ENCODE results near the gene SOWAHC.

The SOWAHC gene

DNA sequence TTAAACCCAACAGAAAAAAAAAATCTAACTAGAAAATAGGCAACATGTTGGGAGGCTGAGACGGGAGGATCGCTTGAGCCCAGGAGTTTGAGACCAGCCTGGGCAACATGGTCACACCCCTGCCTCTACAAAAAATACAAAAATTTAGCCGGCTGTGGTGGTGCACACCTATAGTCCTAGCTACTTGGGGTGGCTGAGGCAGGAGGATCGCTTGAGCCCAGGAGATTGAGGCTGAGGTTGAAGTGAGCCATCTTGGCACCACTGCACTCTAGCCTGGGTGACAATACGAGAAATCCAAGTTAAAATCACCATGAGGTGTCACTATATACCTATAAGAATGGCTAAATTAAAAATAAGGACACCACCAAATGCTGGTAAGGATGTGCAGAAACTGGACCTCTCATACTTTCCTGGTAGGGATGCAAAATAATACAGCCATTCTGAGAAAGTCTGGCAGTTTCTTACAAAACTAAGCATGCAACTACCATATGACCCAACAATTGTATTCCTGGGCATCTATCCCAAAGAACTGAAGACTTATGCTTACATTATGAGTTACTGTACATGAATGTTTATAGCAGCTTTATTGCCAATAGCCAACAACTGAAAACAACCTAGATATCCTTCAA, 2.6 kb upstream of the SOWAHC start:
- no peaks in the 10 kb centered on the region for H3K4me1 ChIP-seq (ENCODE audit: insufficient read depth, low read length, severe bottlenecking)
- no peaks in the 10 kb centered on the region for H4K20me1 ChIP-seq (ENCODE audit: insufficient read depth, low read length)
- H3F3A ChIP-seq (ENCODE audit: insufficient read depth, low read length), result no peaks in the 10 kb centered on the region
- H3K4me2 ChIP-seq (ENCODE audit: low read length), result no peak overlapping the region
- no peaks in the 10 kb centered on the region for H3K79me2 ChIP-seq (ENCODE audit: insufficient read depth, low read length)
- H3K36me3 ChIP-seq (ENCODE audit: insufficient read depth, low read length), result no peaks in the 10 kb centered on the region
- H3K9me2 ChIP-seq (ENCODE audit: low read depth, low read length), result no peaks in the 10 kb centered on the region
- H3K9ac ChIP-seq (ENCODE audit: low read length), result no peak overlapping the region
- H3K9me3 ChIP-seq (ENCODE audit: low read length), result no peaks in the 10 kb centered on the region
- TF ChIP-seq CTCF (IDR thresholded peaks at IDR 0.05; ENCODE audit: low read length) (no peak), EZH2 (IDR thresholded peaks at IDR 0.05; ENCODE audit: borderline replicate concordance, low read length) (no peak)
- H2AFZ ChIP-seq (ENCODE audit: low read length), result no peak overlapping the region
- no peaks in the 10 kb centered on the region for H3K27me3 ChIP-seq (ENCODE audit: insufficient read depth, low read length)
- H3K27ac ChIP-seq (ENCODE audit: low read depth, low read length, poor library complexity, severe bottlenecking), result no peak overlapping the region
- H3K4me3 ChIP-seq (ENCODE audit: low read depth, low read length, poor library complexity, severe bottlenecking), result no peak overlapping the region

DNA sequence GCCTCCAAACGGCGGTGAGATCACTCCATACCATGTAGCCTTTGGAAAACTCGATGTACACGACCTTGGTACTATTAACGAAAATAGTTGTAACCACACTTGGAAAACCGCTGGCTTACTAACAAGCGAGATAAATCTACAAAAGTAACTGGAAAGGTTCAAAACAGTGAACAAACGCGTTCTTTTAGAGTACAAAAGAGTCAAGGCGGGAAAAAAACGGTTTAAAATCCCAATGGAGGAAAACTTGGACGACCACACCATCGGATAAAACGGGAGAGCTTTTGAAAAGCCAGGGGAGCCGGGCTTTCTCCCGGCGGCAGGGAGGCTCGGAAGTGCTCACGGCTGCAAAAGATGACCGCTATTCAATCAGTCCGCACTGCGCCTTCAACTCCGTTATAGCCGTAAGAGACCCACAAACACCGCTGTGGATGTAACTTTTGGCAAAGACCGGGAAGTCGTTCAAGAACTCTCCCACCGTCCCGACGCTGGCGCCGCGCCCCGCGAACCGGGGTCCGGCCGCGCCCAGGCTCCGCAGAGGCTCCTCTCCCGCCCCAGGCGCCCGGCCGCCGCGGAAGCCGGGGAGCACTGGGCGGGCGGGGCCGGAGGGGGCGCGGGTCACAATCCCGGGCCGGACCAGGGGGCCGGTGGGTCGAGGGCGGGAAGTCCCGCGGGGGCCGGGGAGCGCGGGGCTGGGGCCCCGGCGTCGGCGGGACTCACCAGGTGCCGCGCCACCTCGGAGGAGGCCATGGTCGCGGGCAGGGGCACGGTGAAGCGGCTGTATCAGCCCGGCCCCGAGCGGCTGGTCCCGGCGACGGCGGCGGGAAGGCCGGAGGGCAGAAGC, 863 bp upstream of the SOWAHC start:
- Histone ChIP-seq H3K4me2 (ENCODE audit: low read length) (no peak overlapping the region), H3K36me3 (ENCODE audit: insufficient read depth, low read length) (no peaks in the 10 kb centered on the region), H3K27me3 (ENCODE audit: insufficient read depth, low read length) (no peaks in the 10 kb centered on the region), H2AFZ (ENCODE audit: low read length) (no peak overlapping the region), H3K4me1 (ENCODE audit: insufficient read depth, low read length, severe bottlenecking) (no peaks in the 10 kb centered on the region), H3K4me3 (ENCODE audit: low read depth, low read length, poor library complexity, severe bottlenecking) (no peak overlapping the region), H3F3A (ENCODE audit: insufficient read depth, low read length) (no peaks in the 10 kb centered on the region), H3K9ac (ENCODE audit: low read length) (no peak overlapping the region), H3K9me2 (ENCODE audit: low read depth, low read length) (no peaks in the 10 kb centered on the region), H3K79me2 (ENCODE audit: insufficient read depth, low read length) (no peaks in the 10 kb centered on the region), H3K9me3 (ENCODE audit: low read length) (no peaks in the 10 kb centered on the region), H4K20me1 (ENCODE audit: insufficient read depth, low read length) (no peaks in the 10 kb centered on the region), H3K27ac (ENCODE audit: low read depth, low read length, poor library complexity, severe bottlenecking) (no peak overlapping the region)
- TF ChIP-seq EZH2 (IDR thresholded peaks at IDR 0.05; ENCODE audit: borderline replicate concordance, low read length) (no peak), CTCF (IDR thresholded peaks at IDR 0.05; ENCODE audit: low read length) (no peak)

GRCh38 chr2:109614715-109615636, 812 bp downstream of the SOWAHC start:
- no peak overlapping the region for H3K4me3 ChIP-seq (ENCODE audit: low read depth, low read length, poor library complexity, severe bottlenecking)
- no peaks in the 10 kb centered on the region for H3K4me1 ChIP-seq (ENCODE audit: insufficient read depth, low read length, severe bottlenecking)
- H3K27ac ChIP-seq (ENCODE audit: low read depth, low read length, poor library complexity, severe bottlenecking), result no peak overlapping the region
- no peaks in the 10 kb centered on the region for H3K79me2 ChIP-seq (ENCODE audit: insufficient read depth, low read length)
- H3K27me3 ChIP-seq (ENCODE audit: insufficient read depth, low read length), result no peaks in the 10 kb centered on the region
- H4K20me1 ChIP-seq (ENCODE audit: insufficient read depth, low read length), result no peaks in the 10 kb centered on the region
- no peaks in the 10 kb centered on the region for H3K9me3 ChIP-seq (ENCODE audit: low read length)
- H3K4me2 ChIP-seq (ENCODE audit: low read length), result no peak overlapping the region
- no peak overlapping the region for H3K9ac ChIP-seq (ENCODE audit: low read length)
- TF ChIP-seq CTCF (IDR thresholded peaks at IDR 0.05; ENCODE audit: low read length), result no peak
- no peak for TF ChIP-seq EZH2 (IDR thresholded peaks at IDR 0.05; ENCODE audit: borderline replicate concordance, low read length)
- H3K9me2 ChIP-seq (ENCODE audit: low read depth, low read length), result no peaks in the 10 kb centered on the region
- H3K36me3 ChIP-seq (ENCODE audit: insufficient read depth, low read length), result no peaks in the 10 kb centered on the region
- H3F3A ChIP-seq (ENCODE audit: insufficient read depth, low read length), result no peaks in the 10 kb centered on the region
- H2AFZ ChIP-seq (ENCODE audit: low read length), result no peak overlapping the region
